SH-SY5Y (cell line): ENCODE data around the gene MALAT1.

Experiments
- GATA2 ChIP-seq: IDR thresholded peaks from 2 replicates; pipeline ENCODE4 v1.6.1; 2011; ENCODE audit warnings: mild to moderate bottlenecking, low read depth, low read length
- GATA3 ChIP-seq: IDR thresholded peaks from 2 replicates; pipeline ENCODE4 v1.6.1; 2011; ENCODE audit warnings: low read depth, mild to moderate bottlenecking, low read length, moderate library complexity

- TF ChIP-seq GATA2 (no peak), GATA3 (no peak)
Measured at GRCh38 chr11:65541093-65541982, 42.5 kb downstream of the MALAT1 start.
